Measurements from ENCODE around the gene CATSPERD. TPM values are rescaled to one million over a fixed set of nuclear protein-coding genes. Genes with fewer than 3 reads are reported as not detected.

CATSPERD gene
- total and polyA plus RNA-seq, 9 of the 15 experiments (the other 6 are each of a cell fraction or from before 2014, with no cell fraction given) = not detected

DNA sequence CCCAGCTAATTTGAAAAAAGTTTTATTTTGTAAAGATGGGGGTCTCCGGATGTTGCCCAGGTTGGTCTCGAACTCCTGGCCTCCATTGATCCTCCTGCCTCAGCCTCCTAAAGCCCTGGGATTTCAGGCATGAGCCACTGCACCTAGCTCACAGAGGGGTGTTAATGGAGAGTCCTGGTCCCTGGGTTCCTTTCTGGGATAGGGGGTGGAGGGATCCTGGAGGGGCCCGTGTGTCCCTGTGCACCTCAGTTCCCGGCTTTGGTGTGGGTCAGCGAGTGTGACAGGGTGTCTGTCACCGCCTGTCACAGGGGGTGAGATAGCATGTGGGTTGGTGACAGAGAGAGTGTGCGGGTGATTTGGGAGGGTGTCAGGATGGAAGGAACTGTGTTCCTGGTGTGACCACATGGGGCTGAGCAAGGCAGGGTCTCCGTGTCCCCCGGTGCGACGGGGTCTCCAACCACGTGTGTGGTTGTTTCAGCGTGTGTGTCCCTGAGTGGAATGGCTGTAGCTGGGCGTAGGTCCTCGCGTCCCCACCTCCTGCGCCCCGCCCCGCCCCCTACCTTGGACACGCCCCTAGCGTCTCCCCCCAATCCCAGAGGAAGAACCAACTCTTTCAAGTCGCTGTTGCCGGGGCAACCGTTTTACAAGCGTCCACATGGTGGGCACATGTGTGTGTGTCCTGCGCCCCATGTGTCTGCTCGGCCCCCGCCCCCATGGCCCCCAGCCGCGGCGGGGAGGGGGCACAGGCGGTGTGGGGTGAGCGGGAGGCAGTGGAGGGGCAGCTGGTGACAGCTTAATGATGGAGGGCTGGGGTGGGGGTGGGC lies 81.6 kb downstream of the CATSPERD start (continued):
- TF ChIP-seq HOXB6 (CRISPR knock-in tag; IDR thresholded peaks at IDR 0.05; ENCODE audit: borderline replicate concordance) (no peak), KDM1A (IDR thresholded peaks at IDR 0.05) (peak in 1 of 2 experiments; percentile 22; a peak in 2 of 4 replicates), ZNF143 (CRISPR knock-in tag; IDR thresholded peaks at IDR 0.05) (no peak), BACH1 (tag; IDR thresholded peaks at IDR 0.05) (no peak), BCOR (IDR thresholded peaks at IDR 0.05) (peak; percentile 12; the same call in 1 of the 2 replicates), NCOA1 (IDR thresholded peaks at IDR 0.05; ENCODE audit: low read depth) (no peak), ZNF696 (CRISPR knock-in tag; conservative IDR thresholded peaks at IDR 0.05) (no peak), CBX2 (IDR thresholded peaks at IDR 0.05; ENCODE audit: insufficient read depth, low read length, poor library complexity, severe bottlenecking) (no peak), ZNF3 (CRISPR knock-in tag; IDR thresholded peaks at IDR 0.05) (no peak), PCBP1 (IDR thresholded peaks at IDR 0.05; ENCODE audit: low read depth, low read length, poor library complexity, severe bottlenecking) (no peak), ZNF695 (CRISPR knock-in tag; IDR thresholded peaks at IDR 0.05) (no peak), TFAM (CRISPR knock-in tag; conservative IDR thresholded peaks at IDR 0.05) (no peak), ZFP91 (CRISPR knock-in tag; IDR thresholded peaks at IDR 0.05) (no peak), MAZ (CRISPR knock-in tag; conservative IDR thresholded peaks at IDR 0.05 in 1 of 2, IDR thresholded peaks at IDR 0.05 in 1 of 2) (no peak), CREM (IDR thresholded peaks at IDR 0.05; ENCODE audit: low read depth) (0 out of 2 replicates have a peak, but pooled peaks have one; percentile 39), ZNF586 (CRISPR knock-in tag; conservative IDR thresholded peaks at IDR 0.05) (no peak), LEF1 (IDR thresholded peaks at IDR 0.05) (no peak), RBM22 (IDR thresholded peaks at IDR 0.05; ENCODE audit: low read depth, low read length, poor library complexity, severe bottlenecking) (no peak), MEIS2 (IDR thresholded peaks at IDR 0.05; ENCODE audit: partially characterized antibody) (peak; percentile 89)
- TF ChIP-seq, protein P1, sequence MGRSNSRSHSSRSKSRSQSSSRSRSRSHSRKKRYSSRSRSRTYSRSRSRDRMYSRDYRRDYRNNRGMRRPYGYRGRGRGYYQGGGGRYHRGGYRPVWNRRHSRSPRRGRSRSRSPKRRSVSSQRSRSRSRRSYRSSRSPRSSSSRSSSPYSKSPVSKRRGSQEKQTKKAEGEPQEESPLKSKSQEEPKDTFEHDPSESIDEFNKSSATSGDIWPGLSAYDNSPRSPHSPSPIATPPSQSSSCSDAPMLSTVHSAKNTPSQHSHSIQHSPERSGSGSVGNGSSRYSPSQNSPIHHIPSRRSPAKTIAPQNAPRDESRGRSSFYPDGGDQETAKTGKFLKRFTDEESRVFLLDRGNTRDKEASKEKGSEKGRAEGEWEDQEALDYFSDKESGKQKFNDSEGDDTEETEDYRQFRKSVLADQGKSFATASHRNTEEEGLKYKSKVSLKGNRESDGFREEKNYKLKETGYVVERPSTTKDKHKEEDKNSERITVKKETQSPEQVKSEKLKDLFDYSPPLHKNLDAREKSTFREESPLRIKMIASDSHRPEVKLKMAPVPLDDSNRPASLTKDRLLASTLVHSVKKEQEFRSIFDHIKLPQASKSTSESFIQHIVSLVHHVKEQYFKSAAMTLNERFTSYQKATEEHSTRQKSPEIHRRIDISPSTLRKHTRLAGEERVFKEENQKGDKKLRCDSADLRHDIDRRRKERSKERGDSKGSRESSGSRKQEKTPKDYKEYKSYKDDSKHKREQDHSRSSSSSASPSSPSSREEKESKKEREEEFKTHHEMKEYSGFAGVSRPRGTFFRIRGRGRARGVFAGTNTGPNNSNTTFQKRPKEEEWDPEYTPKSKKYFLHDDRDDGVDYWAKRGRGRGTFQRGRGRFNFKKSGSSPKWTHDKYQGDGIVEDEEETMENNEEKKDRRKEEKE (IDR thresholded peaks at IDR 0.05; ENCODE audit: borderline replicate concordance in 1 of 2, control insufficient read depth in 1 of 2, low read depth in 2 of 2, low read length in 1 of 2) = no peak
- TF ChIP-seq, protein P2, sequence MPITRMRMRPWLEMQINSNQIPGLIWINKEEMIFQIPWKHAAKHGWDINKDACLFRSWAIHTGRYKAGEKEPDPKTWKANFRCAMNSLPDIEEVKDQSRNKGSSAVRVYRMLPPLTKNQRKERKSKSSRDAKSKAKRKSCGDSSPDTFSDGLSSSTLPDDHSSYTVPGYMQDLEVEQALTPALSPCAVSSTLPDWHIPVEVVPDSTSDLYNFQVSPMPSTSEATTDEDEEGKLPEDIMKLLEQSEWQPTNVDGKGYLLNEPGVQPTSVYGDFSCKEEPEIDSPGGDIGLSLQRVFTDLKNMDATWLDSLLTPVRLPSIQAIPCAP (CRISPR knock-in tag; IDR thresholded peaks at IDR 0.05; ENCODE audit: borderline replicate concordance) = no peak

All from K562 (cell line).